Aorta (tissue), 5 donors: ENCODE results near the gene SLC6A9. TPM values are rescaled to one million over a fixed set of nuclear protein-coding genes. Genes with fewer than 3 reads are reported as not detected.
A peak's percentile ranks its signal among the peaks of the same experiment; 100 is the strongest.

Experiments
- ATAC-seq: fragments of 200-7000 bp; cut with Tn5 transposase; one replicate; pipeline ENCODE4 v1.9.1; 2022; ENCODE audit warnings: moderate library complexity; ENCODE audit not compliant: low FRiP score
- DNase-seq, 2 donors: peaks; one replicate each; pipeline ENCODE4 v3.0.0-alpha.2; 2020
- H3K27ac ChIP-seq, 2 donors: one replicate each; pipeline ENCODE4 v1.5.1; 2013; ENCODE audit warnings: low read length in 2 of 2, mild to moderate bottlenecking in 2 of 2, moderate library complexity in 2 of 2, control low read depth in 1 of 2, inconsistent platforms in 1 of 2, low read depth in 1 of 2
- H3K27me3 ChIP-seq, 2 donors: one replicate each; pipeline ENCODE4 v1.6.1; 2013; ENCODE audit warnings: control low read depth in 1 of 2, low read length in 1 of 2, mild to moderate bottlenecking in 1 of 2, moderate library complexity in 1 of 2; ENCODE audit not compliant: insufficient read depth in 2 of 2, control insufficient read depth in 1 of 2
- H3K36me3 ChIP-seq, 2 donors: one replicate each; pipeline ENCODE4 v1.6.1; 2013; ENCODE audit warnings: control low read depth in 1 of 2, low read length in 1 of 2, mild to moderate bottlenecking in 1 of 2; ENCODE audit not compliant: insufficient read depth in 2 of 2, control insufficient read depth in 1 of 2
- H3K4me1 ChIP-seq, 2 donors: one replicate each; pipeline ENCODE4 v1.6.1; 2013; ENCODE audit warnings: low read length in 2 of 2, control low read depth in 1 of 2, mild to moderate bottlenecking in 1 of 2, moderate library complexity in 1 of 2; ENCODE audit not compliant: insufficient read depth in 2 of 2, control insufficient read depth in 1 of 2
- H3K4me3 ChIP-seq, 2 donors: one replicate each; pipeline ENCODE4 v1.5.1; 2013; ENCODE audit warnings: low read length in 2 of 2, control low read depth in 1 of 2, mild to moderate bottlenecking in 1 of 2
- H3K9me3 ChIP-seq: one replicate; pipeline ENCODE4 v1.6.1; 2013; ENCODE audit warnings: mild to moderate bottlenecking, low read length; ENCODE audit not compliant: control insufficient read depth
- WGBS, 2 donors: extraction: QIAGEN DNeasy Blood & Tissue Kit; methylation state at CpG; one replicate each; pipeline ENCODE4 v1.1.7; 2013; 5-methylcytosine and 5-hydroxymethylcytosine counted together
- intact Hi-C, 2 donors: fragments of 100-400 bp; cut with DNase I; formaldehyde crosslinking; loops; one replicate each; pipeline versions ENCODE4 v1.14.2 to v1.15.0; 2022
- polyA plus RNA-seq, 2 donors: library from polyadenylated mRNA; stranded (reverse); fragments of 200-250 nt; gene quantifications; one replicate each; pipeline ENCODE4 v1.2.3, GENCODE V29; 2013
- total RNA-seq, 2 donors: library from RNA; stranded (reverse); fragmentation: NEBNext Ultra II Directional; extraction: Animal tissue kit (Norgen Biotek cat#: 25700); gene quantifications; one replicate each; pipeline ENCODE4 v1.2.1, GENCODE V29; 2021
- donor health status: healthy with polysubstance abuse.
- donor health status: Bipolar disorder and iron deficiency.
- donor health status: DM: no; HTN: no; CAD: no.
- donor health status: DM: no; HTN: no; CAD: no.
- donor health status: DM: yes; HTN: yes; CAD: no.

Gene SLC6A9
- total and polyA plus RNA-seq, 4 donors = 1.3 to 18.9 (median 6.5) TPM

- H3K36me3 ChIP-seq = no peaks in the 10 kb centered on the region
- intact Hi-C loops = no loop called here
- no peaks in the 10 kb centered on the region for H3K27me3 ChIP-seq
- DNase-seq (no peak), ATAC-seq (no peak)
- no peak overlapping the region for H3K4me3 ChIP-seq
- H3K9me3 ChIP-seq = no peaks in the 10 kb centered on the region
- WGBS, 2 donors = 90% methylated on average over 16 of the region's 16 CpGs
- peaks cover 0 to 4% of the 10 kb centered on the region in 2 donors for H3K4me1 ChIP-seq
- no peak overlapping the region for H3K27ac ChIP-seq
These were observed 12.2 kb upstream of the SLC6A9 start for GRCh38 chr1:44043176-44044070.

- H3K9me3 ChIP-seq = no peaks in the 10 kb centered on the region
- WGBS, 2 donors = 66 to 77% methylated on average over 4 of the region's 4 CpGs
- H3K4me1 ChIP-seq = no peaks in the 10 kb centered on the region
- H3K27me3 ChIP-seq = no peaks in the 10 kb centered on the region
- no peaks in the 10 kb centered on the region for H3K36me3 ChIP-seq
- no peak for DNase-seq
- H3K27ac ChIP-seq = no peak overlapping the region
- no peak for ATAC-seq
- intact Hi-C loops = no loop called here
- H3K4me3 ChIP-seq = no peak overlapping the region
These were observed 9.6 kb upstream of the SLC6A9 start for GRCh38 chr1:44040846-44041245.

- no peaks in the 10 kb centered on the region for H3K27me3 ChIP-seq
- 89 to 96% methylated on average over 2 of the region's 2 CpGs for WGBS, 2 donors
- no peak for DNase-seq
- H3K36me3 ChIP-seq = no peaks in the 10 kb centered on the region
- no peaks in the 10 kb centered on the region for H3K9me3 ChIP-seq
- ATAC-seq = no peak
- no peak overlapping the region for H3K27ac ChIP-seq
- no peaks in the 10 kb centered on the region for H3K4me1 ChIP-seq
- intact Hi-C loops = no loop called here
- no peak overlapping the region for H3K4me3 ChIP-seq
These were observed 9.2 kb upstream of the SLC6A9 start for GRCh38 chr1:44040418-44040817.

- DNase-seq (no peak), ATAC-seq (no peak)
- Histone ChIP-seq H3K36me3 (no peaks in the 10 kb centered on the region), H3K4me3 (no peak overlapping the region), H3K27me3 (no peaks in the 10 kb centered on the region), H3K27ac (no peak overlapping the region), H3K9me3 (no peaks in the 10 kb centered on the region), H3K4me1 (no peaks in the 10 kb centered on the region)
- 62 to 69% methylated on average over 2 of the region's 2 CpGs for WGBS, 2 donors
- intact Hi-C loops = no loop called here
These were observed 7.8 kb upstream of the SLC6A9 start for GRCh38 chr1:44038876-44039657.

GRCh38 chr1:44037154-44037553, 5.9 kb upstream of the SLC6A9 start:
- DNase-seq (peak in 1 of 2 donors; percentile 73), ATAC-seq (no peak)
- Histone ChIP-seq H3K4me3 (no peak overlapping the region), H3K27me3 (no peaks in the 10 kb centered on the region), H3K4me1 (no peaks in the 10 kb centered on the region), H3K36me3 (no peaks in the 10 kb centered on the region), H3K9me3 (no peaks in the 10 kb centered on the region), H3K27ac (no peak overlapping the region)
- WGBS, 2 donors = 13 to 14% methylated on average over 5 of the region's 5 CpGs
- intact Hi-C loops = loop anchor here in 1 of 2 donors (2.0 kb wide), 1 partner anchor 32 kb away; no protein-coding TSS in a partner anchor

GRCh38 chr1:44036409-44037139, 5.3 kb upstream of the SLC6A9 start:
- DNase-seq = peak; percentile 82 to 87
- H3K27ac ChIP-seq = peak overlapping the region; percentile 44 to 46
- H3K4me1 ChIP-seq = no peaks in the 10 kb centered on the region
- H3K36me3 ChIP-seq = no peaks in the 10 kb centered on the region
- intact Hi-C loops = loop anchor here (1.0 to 2.0 kb wide), 2 partner anchors 31 to 32 kb away; no protein-coding TSS in a partner anchor
- no peaks in the 10 kb centered on the region for H3K9me3 ChIP-seq
- 3 to 4% methylated on average over 6 of the region's 6 CpGs for WGBS, 2 donors
- H3K27me3 ChIP-seq = no peaks in the 10 kb centered on the region
- ATAC-seq = peak; percentile 79
- H3K4me3 ChIP-seq = no peak overlapping the region

- peak; percentile 33 for ATAC-seq
- peak in 1 of 2 donors; percentile 76 for DNase-seq
These were observed 4.6 kb upstream of the SLC6A9 start for GRCh38 chr1:44035726-44036408.

More at GRCh38 chr1:44035726-44036408, 4.6 kb upstream of the SLC6A9 start:
- H3K4me1 ChIP-seq = no peaks in the 10 kb centered on the region
- intact Hi-C loops = loop anchor here (1.0 to 2.0 kb wide), 2 partner anchors 31 kb away; no protein-coding TSS in a partner anchor
- H3K4me3 ChIP-seq = no peak overlapping the region
- H3K9me3 ChIP-seq = no peaks in the 10 kb centered on the region
- no peaks in the 10 kb centered on the region for H3K27me3 ChIP-seq
- H3K36me3 ChIP-seq = no peaks in the 10 kb centered on the region
- H3K27ac ChIP-seq = peak overlapping the region; percentile 33 to 44
- 14 to 19% methylated on average over 8 of the region's 8 CpGs for WGBS, 2 donors
